Gastrocnemius medialis (tissue), 4 donors: ENCODE measurements around the gene LIPF.

ENCODE experiments used
- CTCF ChIP-seq, 5 experiments: fragments of 450-650 bp in 3 of 5; fragments of 200-600 bp in 2 of 5; sonication (generic) in 2 of 5; IDR thresholded peaks in 4 of 5; conservative IDR thresholded peaks in 1 of 5; 1 replicate in 4 of 5; 2 replicates in 1 of 5; pipeline ENCODE4 v1.5.1; 2016 to 2019; ENCODE audit warnings: antibody characterized with exemption in 5 of 5, mild to moderate bottlenecking in 3 of 5, moderate library complexity in 3 of 5
- POLR2A ChIP-seq, 2 donors: fragments of 450-650 bp; IDR thresholded peaks; one replicate each; pipeline ENCODE4 v1.6.1; 2017; ENCODE audit warnings: antibody characterized with exemption in 2 of 2, mild to moderate bottlenecking in 2 of 2, moderate library complexity in 2 of 2

GRCh38 chr10:88624840-88625239 is 39.4 kb upstream of the LIPF start:
- TF ChIP-seq CTCF (IDR thresholded peaks at IDR 0.05 in 4 of 5, conservative IDR thresholded peaks at IDR 0.05 in 1 of 5), result no peak
- no peak for TF ChIP-seq POLR2A (IDR thresholded peaks at IDR 0.05)
